Measurements from ENCODE around the gene RNU5D-1.
"Not testable (repeated sequence)": the region's sequence is repeated elsewhere in the genome, so short reads cannot be mapped to it uniquely, and the experiment has no call there.

The RNU5D-1 gene

DNA sequence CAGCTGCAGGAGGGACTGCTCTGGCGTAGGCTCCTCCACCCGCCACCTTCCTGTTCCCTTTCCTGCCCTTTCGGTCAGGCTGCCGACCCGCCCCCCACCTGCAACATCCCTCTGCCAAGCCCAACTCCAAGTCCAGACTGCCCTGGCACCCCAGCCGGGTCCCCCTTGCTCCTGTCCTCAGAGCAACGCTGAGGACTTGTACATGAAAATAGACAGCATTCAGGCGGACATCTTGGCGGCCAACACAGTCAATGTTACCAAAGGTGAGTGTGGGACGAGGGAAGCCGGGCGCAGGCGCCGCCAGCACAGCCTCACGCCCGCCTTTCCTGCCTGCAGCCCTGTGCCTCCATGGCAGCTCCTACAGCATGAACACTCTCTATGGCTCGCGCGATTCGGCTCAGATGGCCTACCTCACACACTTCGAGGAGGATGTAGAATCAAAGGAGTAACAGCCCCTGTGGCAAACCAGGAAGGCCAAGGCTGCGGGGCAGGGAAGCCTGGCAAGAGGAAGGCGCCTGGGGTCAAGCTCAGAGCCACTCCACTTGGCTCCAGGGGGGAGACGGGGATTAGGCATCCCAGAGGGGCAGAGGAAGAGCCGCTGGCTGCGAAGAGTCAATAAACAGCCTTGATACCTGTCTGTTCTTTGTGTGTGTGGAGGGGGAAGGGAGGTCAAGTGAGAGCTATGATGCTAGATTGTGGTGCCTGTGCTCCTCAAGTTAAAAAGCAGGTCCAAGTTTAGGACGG lies 5.8 kb downstream of the RNU5D-1 start:
- no peak for DNase-seq

DNA sequence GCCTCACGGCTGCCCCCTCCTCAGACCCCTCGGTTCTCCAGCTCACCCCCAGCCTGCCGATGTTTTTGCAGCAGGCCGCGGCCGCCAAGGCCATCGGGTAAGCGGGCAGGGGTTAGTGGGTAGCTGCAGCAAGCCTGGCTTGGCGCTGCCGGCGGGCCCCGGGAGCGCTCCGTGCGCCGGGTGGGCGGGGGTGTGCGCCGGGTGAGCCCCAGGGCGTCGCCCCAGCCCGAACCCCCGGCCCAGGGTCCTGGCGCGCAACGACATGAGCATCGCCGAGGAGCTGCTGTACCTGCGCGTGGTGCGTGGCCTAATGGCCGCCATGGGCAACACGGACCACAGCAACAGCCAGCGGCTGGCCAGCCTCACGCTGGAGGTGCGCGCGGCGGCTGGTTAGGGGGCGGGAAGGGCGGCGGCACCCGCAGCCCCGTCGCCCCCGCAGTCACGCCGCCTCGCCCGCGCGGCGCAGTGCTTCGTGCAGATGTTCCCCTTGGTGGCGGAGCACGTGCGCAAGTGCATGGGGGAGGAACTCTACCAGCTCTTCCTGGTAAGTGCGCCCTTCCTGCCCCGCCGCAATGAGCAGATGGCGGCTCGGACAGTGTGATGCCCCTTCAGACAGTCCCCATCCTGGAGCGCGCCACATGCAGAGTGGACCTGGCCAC lies 6.5 kb downstream of the RNU5D-1 start:
- no peak for DNase-seq

DNA sequence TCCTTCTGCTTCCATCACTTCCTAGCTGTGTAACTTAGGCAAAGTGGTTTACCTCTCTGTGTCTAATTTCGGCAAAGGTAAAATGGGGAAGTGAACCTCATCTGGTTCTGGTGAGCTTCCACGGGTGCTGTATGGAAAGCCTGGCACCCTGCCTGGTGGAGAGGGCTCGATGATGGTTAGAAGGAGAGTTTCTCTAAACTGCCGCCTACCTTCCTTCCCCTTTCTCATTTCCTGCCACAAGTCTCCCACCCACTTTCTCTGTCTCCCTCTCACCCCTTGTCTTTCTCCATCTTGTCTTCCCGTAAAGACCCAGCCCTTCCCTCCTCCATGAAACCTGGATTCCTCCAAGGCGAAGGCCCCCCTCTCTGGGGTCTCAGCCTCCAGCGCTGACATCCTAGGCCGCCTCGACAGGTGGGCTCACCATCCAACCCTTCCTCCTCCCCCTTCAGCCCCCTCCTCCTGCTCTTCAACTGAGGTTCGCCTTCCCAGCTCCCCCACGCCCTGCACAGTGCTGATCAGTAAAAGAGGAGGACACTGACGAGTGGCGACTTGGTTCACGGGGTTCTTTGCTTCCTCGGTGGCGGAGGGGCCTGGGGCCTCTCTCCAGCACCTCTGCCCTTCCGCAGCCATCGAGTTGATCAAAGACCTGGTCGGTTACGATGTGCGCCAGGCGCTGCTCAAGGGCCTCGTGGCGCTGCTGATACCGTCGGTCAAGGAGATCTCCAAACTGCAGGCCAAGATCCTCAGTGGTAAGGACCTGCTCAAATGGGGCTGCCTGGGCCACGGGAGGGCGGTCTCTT lies 7.3 kb downstream of the RNU5D-1 start:
- no peak for DNase-seq

DNA sequence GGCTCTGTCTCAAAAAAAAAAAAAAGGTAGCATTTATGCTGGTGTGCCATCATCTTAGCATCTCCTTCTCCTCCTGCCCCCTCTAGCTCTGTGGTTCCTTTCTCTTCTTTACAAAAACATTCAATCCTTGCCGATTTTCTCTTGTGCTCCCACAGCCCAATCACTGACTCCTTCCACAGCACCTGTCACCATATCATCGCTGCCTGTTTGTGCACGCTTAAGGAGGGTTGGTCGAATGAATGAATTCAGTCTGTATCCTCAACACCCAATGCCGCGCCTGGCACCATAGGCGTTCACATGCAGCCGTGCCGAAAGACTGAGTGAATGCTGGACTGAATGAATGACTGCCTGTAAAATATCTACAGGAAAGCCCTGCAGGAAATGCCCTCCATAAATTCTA lies 7.9 kb downstream of the RNU5D-1 start:
- DNase-seq = no peak

DNA sequence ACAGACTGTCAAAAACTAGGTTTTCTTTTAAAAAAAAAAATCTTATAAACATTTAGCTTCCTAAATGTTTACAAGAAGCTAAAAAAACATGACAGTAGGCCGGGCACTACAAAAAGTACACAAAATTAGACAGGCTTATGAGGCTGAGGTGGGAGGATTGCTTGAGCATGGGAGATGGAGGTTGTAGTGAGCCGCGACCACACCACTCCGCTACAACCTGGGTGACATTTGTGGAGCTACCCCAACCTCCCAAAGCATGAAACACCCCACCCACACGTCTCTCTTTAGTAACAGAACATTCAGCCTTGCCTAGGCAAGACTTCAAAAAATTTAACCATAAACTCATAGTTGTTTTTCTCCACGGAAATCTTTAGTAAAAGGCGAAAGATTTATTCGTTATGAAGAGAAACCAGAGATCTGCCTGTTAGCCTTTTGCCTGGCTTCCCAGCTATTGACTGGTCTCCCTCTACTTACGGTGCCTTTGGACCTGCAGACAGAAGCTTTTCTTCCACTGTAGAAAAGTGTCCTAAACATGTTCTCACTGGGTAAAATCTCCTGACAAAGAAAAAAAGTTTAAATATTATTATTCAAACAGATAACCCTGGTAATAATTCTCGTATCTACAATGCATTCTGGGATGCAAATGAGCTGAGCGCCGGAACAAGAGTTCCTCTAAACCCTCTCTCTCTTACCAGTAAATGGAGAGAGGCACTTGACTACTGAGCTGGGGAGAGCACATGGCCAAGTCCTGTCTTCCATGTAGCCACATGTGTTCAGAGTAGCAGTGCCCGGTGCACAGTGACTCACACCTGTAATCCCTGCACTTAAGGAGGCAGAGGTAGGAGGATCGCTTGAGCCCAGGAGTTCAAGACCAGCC lies 9.2 kb downstream of the RNU5D-1 start:
- DNase-seq = no peak

DNA sequence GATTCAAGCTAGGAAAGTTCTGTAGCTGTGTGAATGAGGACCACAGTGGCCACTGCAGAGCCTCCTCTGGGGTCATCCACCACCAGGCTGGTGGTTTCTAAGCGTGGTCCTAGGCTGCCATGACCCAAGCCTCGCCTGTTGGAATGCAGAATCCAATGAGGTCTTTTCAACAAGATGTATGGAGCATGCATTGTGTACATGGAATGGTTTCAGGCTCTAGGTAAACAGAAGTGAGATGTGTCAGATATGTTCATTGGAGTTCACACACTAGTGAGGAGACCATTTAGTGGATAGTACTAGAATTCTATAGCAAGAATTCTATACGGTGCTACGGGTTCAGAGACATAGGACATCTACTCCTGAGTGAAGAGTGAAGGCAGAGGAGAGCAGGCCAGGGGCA lies 10.7 kb downstream of the RNU5D-1 start:
- no peak for DNase-seq

DNA sequence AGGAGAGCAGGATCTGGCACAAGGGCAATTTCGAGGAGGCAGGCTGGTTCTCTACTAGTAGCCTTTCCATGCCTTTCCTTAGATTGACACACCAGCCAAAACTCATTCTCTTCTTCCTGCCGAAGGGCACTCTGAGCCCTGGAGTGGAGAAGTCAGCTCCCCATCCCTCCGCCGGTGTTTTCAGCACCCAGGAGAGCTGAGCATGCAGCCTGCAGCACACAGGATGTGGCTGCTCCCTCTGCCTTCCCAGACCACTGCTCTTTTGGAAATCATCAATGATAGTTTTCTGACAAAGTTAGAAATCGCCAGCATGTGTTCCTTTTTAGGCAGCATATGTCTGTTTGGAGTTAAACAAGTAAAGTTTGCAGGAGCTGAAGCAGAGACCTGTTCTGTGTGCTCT lies 11.7 kb downstream of the RNU5D-1 start:
- DNase-seq = no peak

DNA sequence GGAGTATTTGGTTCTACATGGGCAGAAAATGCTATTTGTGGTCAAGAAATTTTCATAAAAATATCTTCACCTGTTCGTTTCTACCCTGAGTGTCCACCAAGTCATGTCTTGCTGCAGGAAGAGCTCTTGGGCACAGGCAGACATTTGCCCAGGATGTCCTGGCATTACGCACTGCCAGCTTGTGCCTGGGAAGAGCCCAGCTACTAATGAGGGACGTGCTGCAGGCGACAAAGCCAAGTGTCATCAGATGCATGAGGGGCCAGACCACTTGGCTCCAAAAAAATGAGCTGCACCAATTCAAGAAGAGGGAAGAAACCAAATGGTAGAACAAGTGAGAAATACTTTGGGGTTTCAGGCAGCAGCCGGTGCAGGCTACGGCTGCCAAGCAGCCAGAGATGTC lies 12.9 kb downstream of the RNU5D-1 start:
- no peak for DNase-seq

DNA sequence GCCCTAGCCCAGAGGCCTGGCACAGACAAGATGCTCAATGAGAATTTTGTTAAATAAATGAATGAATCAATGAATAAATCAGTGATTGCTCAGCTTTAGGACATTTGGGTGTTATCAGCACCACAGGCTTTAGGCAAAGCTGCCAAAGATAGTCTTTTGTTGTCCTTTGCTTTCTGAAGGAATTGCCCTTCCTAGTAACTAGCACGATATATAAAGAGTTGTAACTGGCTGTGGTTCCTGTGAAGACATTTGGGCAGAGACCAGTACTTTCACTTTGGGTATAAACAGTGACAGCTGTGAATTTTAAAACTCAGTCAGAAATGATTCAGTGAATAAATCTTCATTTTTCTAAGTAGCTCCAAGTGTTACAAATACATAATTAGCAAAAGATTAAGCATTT lies 13.3 kb downstream of the RNU5D-1 start:
- no peak for DNase-seq

DNA sequence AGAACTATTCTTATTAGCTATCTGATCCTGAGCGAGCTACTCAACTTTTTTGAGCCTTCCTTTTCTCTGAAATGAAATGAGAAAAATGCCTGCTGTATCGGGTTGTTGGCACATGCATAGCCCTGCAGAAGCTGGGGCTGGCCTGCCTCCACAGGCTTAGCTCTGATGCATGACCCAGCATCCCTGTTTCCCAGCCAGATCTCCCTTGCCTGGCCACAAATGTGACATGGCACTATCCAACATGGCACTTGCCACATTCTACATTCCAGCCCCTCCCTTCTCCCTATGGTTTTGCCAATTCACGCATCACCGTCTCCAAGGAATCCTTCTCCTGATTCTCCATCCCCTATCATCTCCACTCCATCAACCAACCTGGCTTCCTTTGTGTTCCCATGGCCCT lies 13.8 kb downstream of the RNU5D-1 start:
- no peak for DNase-seq

DNA sequence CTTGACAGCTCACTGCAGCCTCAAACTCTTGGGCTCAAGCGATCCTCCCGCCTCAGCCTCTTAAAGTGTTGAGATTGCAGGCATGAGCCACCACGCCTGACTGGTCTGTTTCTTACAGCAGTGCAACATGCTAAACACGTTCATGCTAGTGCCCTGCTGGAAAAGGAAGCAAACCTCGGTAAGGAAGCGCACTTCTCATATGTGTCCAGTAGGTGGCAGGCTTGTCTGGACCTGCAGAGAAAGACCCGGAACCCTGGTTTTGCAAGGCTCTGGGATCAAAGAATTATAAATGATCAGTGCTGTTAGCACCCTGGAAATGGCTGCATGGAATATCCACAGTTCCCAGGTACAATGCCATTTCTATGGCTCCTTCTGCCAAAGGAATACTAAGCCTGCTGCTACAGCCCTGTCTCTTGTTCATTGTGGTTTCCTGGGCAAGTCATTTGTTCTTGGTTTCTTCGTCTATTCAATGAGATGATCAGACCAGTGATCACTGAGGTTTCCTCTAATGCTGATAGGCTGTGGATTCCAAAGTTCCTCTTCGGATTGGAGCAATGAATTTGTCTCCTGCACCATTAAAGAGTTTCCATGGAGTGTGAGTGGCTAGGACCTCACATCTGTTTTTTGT lies 15.9 kb downstream of the RNU5D-1 start:
- DNase-seq = peak; percentile 17

DNA sequence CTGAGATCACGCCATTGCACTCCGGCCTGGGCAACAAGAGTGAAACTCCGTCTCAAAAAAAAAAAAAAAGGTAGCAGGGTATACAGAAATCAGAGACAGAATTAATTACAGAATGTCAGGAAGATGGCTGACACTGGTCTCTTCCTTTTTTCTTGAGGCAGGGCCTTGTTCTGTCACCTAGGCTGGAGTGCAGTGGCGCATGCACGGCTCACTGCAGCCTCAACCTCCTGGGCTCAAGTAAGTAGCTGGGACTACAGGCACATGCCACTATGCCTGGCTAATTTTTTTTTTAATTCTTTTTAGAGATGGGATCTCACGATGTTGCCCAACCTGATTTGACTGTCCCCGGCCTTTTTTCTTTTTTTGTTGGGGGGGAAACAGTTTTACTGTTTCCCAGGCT lies 16.4 kb downstream of the RNU5D-1 start:
- no peak for DNase-seq

DNA sequence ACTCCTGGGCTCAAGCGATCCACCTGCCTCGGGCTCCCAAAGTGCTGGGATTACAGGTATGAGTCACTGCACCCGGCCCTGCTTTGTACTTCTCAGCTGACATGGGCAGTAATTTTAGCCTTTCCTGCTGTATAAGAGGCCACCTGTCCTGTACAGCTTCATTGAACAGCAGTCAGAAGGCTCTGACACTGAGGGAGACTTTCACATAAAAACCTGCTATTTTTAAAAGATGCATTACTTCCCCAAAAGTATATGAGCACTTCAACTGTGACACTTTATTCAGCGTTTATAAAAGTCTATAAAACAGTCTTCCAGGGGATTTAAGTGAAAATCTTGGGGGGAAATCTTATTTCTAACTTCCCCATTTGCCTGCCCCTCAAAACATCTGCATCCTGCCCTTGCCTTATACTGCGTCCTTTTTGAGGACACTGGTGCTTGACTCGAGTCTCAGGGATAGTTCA lies 17.6 kb downstream of the RNU5D-1 start:
- no peak for DNase-seq

DNA sequence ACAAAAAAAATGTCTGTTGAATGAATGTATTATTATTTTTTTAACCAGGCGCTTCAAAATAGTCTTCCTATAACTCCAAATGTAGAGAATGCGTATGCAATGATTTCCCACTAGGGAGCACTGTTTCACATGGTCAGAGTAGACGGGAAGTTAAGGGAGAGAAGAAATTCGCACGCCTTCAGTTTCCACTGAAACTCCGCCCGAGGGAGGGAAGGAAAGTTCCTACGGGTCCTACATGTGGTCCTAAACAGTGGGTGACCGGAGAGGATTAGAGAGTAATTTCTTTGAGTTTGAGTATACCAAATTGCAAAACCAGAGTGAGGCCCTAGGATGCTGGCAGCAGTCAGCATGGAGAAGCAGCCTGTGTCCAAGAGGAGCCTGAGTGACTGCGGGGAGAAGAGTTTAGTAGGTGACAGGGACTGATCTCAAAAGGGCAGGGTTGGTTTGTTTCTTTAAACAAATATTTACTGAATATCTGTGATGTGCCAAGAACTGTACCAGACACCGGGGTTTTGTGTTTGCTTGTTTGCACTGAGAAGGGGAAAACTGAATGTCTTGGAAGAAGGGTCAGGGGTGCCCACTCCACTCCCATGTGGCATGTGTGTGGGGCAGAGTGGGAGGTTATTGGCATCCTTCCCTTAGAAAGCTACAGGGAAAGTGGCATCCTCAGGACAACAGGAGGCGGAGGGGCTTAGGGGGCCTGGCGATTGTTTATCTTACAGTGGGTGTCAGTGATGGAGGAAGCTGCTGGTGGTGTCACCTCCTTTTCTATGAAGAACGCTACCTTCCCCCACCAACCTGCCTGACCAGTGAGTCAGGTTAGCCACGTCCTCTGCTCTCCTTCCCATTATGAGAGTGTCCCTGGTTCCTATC lies 22.8 kb downstream of the RNU5D-1 start:
- no peak for DNase-seq

DNA sequence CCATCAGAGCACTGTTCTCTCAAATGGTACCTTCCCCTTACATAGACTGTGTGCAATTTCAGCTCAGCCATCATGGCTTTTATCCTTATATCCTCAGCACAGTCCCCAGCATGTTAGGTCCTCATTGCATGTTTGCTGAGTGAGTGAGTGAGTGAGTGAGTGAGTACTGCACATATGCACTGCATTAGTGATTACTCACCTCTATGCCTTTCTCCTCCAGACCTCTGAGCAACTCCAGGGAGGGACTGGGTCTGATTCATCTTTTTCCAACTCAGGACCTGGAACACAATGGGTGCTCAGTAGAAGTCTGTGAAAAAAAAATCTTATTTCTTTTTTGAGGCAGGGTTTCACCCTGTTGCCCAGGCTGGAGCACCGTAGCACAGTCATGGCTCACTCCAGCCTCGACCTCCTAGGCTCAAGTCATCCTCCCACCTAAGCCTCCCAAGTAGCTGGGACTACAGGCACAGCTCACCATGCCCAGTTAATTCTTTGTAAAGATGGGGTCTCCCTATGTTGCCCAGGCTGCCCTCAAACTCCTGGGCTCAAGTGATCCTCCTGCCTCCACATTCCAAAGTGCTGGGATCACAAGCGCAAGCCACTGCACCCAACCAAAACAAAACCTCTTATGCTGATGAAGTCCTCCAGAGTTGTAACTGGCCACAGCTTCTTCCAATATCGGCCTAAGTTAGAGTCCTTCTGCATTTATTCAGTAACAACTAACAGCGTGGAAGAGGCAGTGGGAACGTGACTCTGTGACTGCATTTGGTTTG lies 23.7 kb downstream of the RNU5D-1 start:
- DNase-seq = no peak

DNA sequence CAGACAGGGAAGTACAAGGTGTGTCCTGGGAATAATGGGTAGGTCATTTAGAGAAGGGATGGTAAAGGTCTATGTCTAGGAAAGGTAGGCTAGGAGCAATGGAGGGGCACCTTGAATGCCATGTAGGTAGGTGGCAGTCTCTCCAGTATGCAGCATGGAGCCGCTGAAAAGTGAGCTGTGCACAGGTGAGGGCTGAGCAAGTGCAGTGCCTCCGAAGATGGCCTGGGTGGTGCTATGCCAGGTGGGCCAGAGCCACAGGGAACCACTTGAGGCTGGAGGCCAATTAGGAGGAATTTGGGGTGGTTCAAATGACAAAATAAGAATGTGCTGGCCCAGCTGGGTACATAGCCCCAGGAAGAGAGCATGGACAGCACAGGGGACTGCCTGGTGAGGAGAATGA lies 25.0 kb downstream of the RNU5D-1 start:
- no peak for DNase-seq

DNA sequence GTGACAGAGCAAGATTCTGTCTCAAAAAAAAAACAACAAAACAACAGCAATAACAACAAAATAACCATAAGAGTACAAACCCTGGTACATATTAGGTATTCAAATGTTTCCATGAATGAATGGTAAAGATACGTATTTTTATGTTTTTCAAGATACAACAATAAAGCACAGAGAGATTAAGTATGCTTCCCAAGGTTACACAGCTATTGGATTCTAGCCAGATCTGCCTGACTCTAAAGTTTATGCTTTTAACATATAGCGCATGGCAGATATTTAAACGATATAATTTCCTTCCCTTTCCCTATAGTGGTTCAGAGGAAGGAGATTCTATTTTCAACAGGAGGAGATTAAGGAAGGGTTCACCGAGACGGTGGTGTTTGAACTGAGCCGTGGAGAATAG lies 25.5 kb downstream of the RNU5D-1 start:
- no peak for DNase-seq

DNA sequence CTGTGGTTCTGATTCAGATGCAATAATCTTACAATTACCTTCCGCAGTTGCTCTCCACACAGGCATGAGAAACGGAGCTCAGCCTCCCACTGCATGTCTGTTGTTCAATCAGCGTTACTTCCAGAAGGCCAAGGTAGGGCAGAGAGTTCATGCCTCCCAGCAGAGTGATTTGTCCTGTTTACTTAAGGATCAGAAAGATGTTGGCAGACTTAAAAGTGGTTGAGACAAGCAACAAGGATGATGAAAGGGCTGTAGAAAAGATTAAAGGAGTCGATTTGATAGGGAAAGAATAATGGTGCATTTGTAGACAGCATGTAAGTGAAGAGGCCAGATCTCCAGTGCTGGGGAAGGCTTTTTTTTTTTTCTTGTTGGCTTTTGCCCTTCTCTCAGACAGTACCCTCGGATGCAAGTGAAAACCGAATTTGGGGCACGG lies 29.8 kb downstream of the RNU5D-1 start:
- no peak for DNase-seq

DNA sequence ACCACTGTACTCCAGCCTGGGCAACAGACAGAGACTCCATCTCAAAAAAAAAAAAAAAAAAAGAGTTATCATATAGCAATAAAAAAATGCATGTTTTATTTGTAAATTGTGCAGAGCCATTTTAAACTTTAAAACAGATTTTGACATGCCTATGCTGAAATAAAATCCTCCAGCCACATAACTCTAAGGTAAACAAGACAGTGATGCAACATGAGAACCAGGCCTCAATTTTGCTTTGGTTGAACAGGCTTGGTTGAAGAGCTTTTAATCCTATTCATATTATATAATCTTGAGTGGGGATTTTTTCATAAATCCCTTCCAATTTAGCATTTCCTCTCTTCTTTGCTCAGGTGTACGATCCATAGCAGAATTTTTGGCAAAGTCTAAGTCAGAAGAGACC lies 30.4 kb downstream of the RNU5D-1 start:
- DNase-seq = no peak

DNA sequence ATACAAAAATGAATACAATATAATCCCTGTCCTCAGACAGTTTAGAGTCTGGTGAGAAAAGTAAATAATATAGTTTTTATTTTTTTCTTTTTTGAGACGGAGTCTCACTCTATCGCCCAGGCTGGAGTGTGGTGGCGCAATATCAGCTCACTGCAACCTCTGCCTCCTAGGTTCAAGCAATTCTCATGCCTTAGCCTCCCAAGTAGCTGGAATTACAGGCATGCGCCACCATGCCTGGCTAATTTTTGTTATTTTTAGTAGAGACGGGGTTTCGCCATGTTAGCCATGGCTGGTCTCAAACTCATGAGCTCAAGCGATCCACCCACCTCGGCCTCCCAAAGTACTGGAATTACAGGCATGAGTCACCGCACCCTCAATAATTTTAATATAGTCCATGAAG lies 31.6 kb downstream of the RNU5D-1 start:
- DNase-seq = not testable (repeated sequence)

DNA sequence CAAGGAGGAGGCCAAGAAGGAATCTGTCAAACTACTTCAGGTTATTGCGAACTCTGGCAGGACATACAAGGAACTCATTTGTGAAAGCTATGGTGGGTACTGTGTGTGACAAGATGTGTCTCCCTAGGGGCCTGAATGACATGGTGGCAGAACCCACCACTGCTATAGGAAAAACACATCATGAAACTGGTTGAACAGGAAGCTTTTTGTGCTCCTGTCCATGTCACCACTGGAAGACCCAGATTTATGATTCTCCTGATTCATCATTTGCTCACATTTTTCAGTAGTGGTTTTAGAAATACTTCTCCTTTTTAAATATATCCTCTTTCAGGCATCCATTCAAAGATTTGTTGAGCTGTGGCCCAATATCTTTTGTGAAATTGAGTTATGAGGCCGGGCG lies 32.8 kb downstream of the RNU5D-1 start:
- no peak for DNase-seq
